Measurements from ENCODE around the gene LTC4S. TPM values are rescaled to one million over a fixed set of nuclear protein-coding genes. Genes with fewer than 3 reads are reported as not detected.

The LTC4S gene
- total and polyA plus RNA-seq, 9 of the 15 experiments (the other 6 are each of a cell fraction or from before 2014, with no cell fraction given), result 0.17 to 0.77 (median 0.75) TPM; not detected in 6

DNA sequence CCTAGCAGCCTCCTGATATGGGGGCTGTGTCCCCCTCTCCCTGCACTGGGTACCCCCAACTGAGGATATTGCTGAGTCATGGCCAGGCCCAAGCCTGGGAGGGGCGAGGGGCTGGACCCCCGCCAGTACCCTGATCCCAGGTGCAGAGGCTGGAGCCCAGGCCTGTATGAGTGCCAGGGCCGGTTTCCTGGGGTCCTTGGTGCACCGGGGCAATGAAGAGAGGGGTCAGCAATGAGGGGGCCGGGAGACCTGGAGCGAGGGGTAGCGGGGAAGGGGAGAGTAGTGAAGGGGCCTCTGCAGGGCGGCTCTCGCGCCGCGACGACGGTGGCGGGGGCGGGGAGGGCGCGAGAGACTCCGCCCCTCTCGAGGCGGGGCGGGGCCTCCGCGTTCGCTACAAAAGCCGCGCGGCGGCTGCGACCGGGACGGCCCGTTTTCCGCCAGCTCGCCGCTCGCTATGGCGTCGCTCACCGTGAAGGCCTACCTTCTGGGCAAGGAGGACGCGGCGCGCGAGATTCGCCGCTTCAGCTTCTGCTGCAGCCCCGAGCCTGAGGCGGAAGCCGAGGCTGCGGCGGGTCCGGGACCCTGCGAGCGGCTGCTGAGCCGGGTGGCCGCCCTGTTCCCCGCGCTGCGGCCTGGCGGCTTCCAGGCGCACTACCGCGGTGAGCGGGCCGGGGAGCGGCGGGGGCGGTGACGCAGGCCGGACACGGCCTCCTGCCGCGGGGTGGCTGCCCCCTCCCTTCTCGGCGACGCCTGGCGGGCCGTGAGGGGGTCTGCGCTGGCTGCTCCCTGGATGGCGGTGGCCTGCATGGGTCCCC lies 26.9 kb downstream of the LTC4S start, which contains the start of gene SQSTM1 (continued):
- TF ChIP-seq GATAD2A (IDR thresholded peaks at IDR 0.05), result peak; percentile 97
- TF ChIP-seq MBD2 (IDR thresholded peaks at IDR 0.05; ENCODE audit: borderline replicate concordance, low read depth), result peak; percentile 54; the same call in 1 of the 2 replicates
- TF ChIP-seq ZBTB7A (IDR thresholded peaks at IDR 0.05; ENCODE audit: borderline replicate concordance, control insufficient read depth, low read depth, low read length), result peak; percentile 96
- no peak for TF ChIP-seq BCOR (IDR thresholded peaks at IDR 0.05)
- peak; percentile 83; the same call in 1 of the 2 replicates for TF ChIP-seq ZNF668 (CRISPR knock-in tag; IDR thresholded peaks at IDR 0.05)
- TF ChIP-seq ZHX1 (conservative IDR thresholded peaks at IDR 0.05; ENCODE audit: low read length), result no peak
- TF ChIP-seq JUN (IDR thresholded peaks at IDR 0.05; ENCODE audit: borderline replicate concordance, low read depth, low read length), result no peak
- TF ChIP-seq JUN (CRISPR knock-in tag; IDR thresholded peaks at IDR 0.05; ENCODE audit: borderline replicate concordance), result peak; percentile 27; the same call in 1 of the 2 replicates
- no peak for TF ChIP-seq FOXA1 (IDR thresholded peaks at IDR 0.05; ENCODE audit: borderline replicate concordance)
- TF ChIP-seq, protein P1, sequence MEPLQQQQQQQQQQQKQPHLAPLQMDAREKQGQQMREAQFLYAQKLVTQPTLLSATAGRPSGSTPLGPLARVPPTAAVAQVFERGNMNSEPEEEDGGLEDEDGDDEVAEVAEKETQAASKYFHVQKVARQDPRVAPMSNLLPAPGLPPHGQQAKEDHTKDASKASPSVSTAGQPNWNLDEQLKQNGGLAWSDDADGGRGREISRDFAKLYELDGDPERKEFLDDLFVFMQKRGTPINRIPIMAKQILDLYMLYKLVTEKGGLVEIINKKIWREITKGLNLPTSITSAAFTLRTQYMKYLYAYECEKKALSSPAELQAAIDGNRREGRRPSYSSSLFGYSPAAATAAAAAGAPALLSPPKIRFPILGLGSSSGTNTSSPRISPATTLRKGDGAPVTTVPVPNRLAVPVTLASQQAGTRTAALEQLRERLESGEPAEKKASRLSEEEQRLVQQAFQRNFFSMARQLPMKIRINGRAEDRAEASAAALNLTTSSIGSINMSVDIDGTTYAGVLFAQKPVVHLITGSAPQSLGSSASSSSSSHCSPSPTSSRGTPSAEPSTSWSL (CRISPR knock-in tag; IDR thresholded peaks at IDR 0.05; ENCODE audit: borderline replicate concordance), result no peak
- TF ChIP-seq, protein P2, sequence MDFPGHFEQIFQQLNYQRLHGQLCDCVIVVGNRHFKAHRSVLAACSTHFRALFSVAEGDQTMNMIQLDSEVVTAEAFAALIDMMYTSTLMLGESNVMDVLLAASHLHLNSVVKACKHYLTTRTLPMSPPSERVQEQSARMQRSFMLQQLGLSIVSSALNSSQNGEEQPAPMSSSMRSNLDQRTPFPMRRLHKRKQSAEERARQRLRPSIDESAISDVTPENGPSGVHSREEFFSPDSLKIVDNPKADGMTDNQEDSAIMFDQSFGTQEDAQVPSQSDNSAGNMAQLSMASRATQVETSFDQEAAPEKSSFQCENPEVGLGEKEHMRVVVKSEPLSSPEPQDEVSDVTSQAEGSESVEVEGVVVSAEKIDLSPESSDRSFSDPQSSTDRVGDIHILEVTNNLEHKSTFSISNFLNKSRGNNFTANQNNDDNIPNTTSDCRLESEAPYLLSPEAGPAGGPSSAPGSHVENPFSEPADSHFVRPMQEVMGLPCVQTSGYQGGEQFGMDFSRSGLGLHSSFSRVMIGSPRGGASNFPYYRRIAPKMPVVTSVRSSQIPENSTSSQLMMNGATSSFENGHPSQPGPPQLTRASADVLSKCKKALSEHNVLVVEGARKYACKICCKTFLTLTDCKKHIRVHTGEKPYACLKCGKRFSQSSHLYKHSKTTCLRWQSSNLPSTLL (IDR thresholded peaks at IDR 0.05), result no peak
- no peak for TF ChIP-seq SREBF1 (IDR thresholded peaks at IDR 0.05; ENCODE audit: borderline replicate concordance, low read depth, low read length)
- TF ChIP-seq, protein P3, sequence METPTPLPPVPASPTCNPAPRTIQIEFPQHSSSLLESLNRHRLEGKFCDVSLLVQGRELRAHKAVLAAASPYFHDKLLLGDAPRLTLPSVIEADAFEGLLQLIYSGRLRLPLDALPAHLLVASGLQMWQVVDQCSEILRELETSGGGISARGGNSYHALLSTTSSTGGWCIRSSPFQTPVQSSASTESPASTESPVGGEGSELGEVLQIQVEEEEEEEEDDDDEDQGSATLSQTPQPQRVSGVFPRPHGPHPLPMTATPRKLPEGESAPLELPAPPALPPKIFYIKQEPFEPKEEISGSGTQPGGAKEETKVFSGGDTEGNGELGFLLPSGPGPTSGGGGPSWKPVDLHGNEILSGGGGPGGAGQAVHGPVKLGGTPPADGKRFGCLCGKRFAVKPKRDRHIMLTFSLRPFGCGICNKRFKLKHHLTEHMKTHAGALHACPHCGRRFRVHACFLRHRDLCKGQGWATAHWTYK (CRISPR knock-in tag; IDR thresholded peaks at IDR 0.05), result no peak; the same call in none of the 2 replicates
- 0 out of 2 replicates have a peak, but pooled peaks have one; percentile 55 for TF ChIP-seq HDAC2 (IDR thresholded peaks at IDR 0.05)
- TF ChIP-seq ZNF695 (CRISPR knock-in tag; IDR thresholded peaks at IDR 0.05), result no peak
- TF ChIP-seq ZNF589 (CRISPR knock-in tag; IDR thresholded peaks at IDR 0.05; ENCODE audit: low read depth), result no peak
- TF ChIP-seq TGIF2 (CRISPR knock-in tag; IDR thresholded peaks at IDR 0.05), result no peak
- peak; percentile 75; the same call in 1 of the 2 replicates for TF ChIP-seq ZNF311 (CRISPR knock-in tag; IDR thresholded peaks at IDR 0.05)
- TF ChIP-seq CBX1 (IDR thresholded peaks at IDR 0.05; ENCODE audit: low read depth), result peak; percentile 61; the same call in 1 of the 2 replicates
- no peak; the same call in 1 of the 2 replicates for TF ChIP-seq KLF13 (tag; IDR thresholded peaks at IDR 0.05; ENCODE audit: borderline replicate concordance, low read depth)

Measured in K562 (cell line).